MM.1S (cell line): ENCODE data around the gene EFNA2.

ENCODE experiments used
- DNase-seq: peaks from one replicate; pipeline ENCODE4 v3.0.0-alpha.2; 2015
- H2AFZ ChIP-seq: fragments of 300-600 bp; sonication (generic); 2 replicates; pipeline ENCODE4 v1.6.0; 2016; ENCODE audit warnings: antibody characterized with exemption, low read length
- H3F3A ChIP-seq: fragments of 300-600 bp; sonication (generic); 2 replicates; pipeline ENCODE4 v1.6.1; 2016; ENCODE audit warnings: mild to moderate bottlenecking, antibody characterized with exemption, low read length, moderate library complexity, mixed read lengths; ENCODE audit not compliant: insufficient read depth
- H3K27ac ChIP-seq: fragments of 300-600 bp; sonication (generic); 2 replicates; pipeline ENCODE4 v1.5.1; 2016; ENCODE audit warnings: mild to moderate bottlenecking, low read length
- H3K27me3 ChIP-seq: fragments of 300-600 bp; sonication (generic); replicated peaks from 2 replicates; pipeline ENCODE4 v1.6.0; 2016; ENCODE audit warnings: low read length; ENCODE audit not compliant: insufficient read depth
- H3K36me3 ChIP-seq: fragments of 300-600 bp; sonication (generic); replicated peaks from 2 replicates; pipeline ENCODE4 v1.6.1; 2016; ENCODE audit warnings: mild to moderate bottlenecking, low read length, mixed read lengths; ENCODE audit not compliant: insufficient read depth
- H3K4me1 ChIP-seq: fragments of 300-600 bp; sonication (generic); 2 replicates; pipeline ENCODE4 v1.6.1; 2016; ENCODE audit warnings: low read length, mixed read lengths
- H3K4me2 ChIP-seq: fragments of 300-600 bp; sonication (generic); 2 replicates; pipeline ENCODE4 v1.6.0; 2016; ENCODE audit warnings: low read depth, low read length
- H3K4me3 ChIP-seq: fragments of 300-600 bp; sonication (generic); 2 replicates; pipeline ENCODE4 v1.5.1; 2016; ENCODE audit warnings: low read length, mixed read lengths
- H3K79me2 ChIP-seq: fragments of 300-600 bp; sonication (generic); 2 replicates; pipeline ENCODE4 v1.6.1; 2016; ENCODE audit warnings: mixed run types, low read length, mixed read lengths
- H3K9ac ChIP-seq: fragments of 300-600 bp; sonication (generic); 2 replicates; pipeline ENCODE4 v1.6.1; 2016; ENCODE audit warnings: low read length, mixed read lengths
- H3K9me2 ChIP-seq: fragments of 300-600 bp; sonication (generic); replicated peaks from 2 replicates; pipeline ENCODE4 v1.6.1; 2016; ENCODE audit warnings: mild to moderate bottlenecking, low read length, mixed read lengths; ENCODE audit not compliant: insufficient read depth
- H3K9me3 ChIP-seq: fragments of 300-600 bp; sonication (generic); replicated peaks from 2 replicates; pipeline ENCODE4 v1.6.1; 2016; ENCODE audit warnings: mild to moderate bottlenecking, low read length, mixed read lengths; ENCODE audit not compliant: insufficient read depth
- H4K20me1 ChIP-seq: fragments of 300-600 bp; sonication (generic); 2 replicates; pipeline ENCODE4 v1.6.1; 2016; ENCODE audit warnings: mild to moderate bottlenecking, low read length, moderate library complexity, mixed read lengths; ENCODE audit not compliant: insufficient read depth
- EZH2 ChIP-seq: fragments of 300-600 bp; sonication (generic); optimal IDR thresholded peaks from 2 replicates; pipeline ENCODE3; 2017; ENCODE audit warnings: low read depth, mild to moderate bottlenecking, antibody characterized with exemption, low read length, mixed read lengths
- EZH2phosphoT487 ChIP-seq: fragments of 300-600 bp; sonication (generic); IDR thresholded peaks from 2 replicates; pipeline ENCODE4 v1.6.1; 2018; ENCODE audit warnings: antibody characterized with exemption, low read length
- TF ChIP-seq, protein P1 (sequence below): fragments of 300-600 bp; sonication (generic); IDR thresholded peaks from 2 replicates; pipeline ENCODE4 v1.5.1; 2016; ENCODE audit warnings: antibody characterized with exemption, low read length, mixed read lengths

EFNA2 gene

GRCh38 chr19:1255186-1256161 is 30.2 kb upstream of the EFNA2 start:
- peaks cover 14% of the 10 kb centered on the region for H3K4me1 ChIP-seq
- H3K9me2 ChIP-seq = no peaks in the 10 kb centered on the region
- H3K36me3 ChIP-seq = peaks cover 12% of the 10 kb centered on the region; the same call in 1 of the 2 replicates
- no peaks in the 10 kb centered on the region for H4K20me1 ChIP-seq
- peaks cover 43% of the 10 kb centered on the region for H3K79me2 ChIP-seq
- no peak for DNase-seq
- H3K27ac ChIP-seq = no peak overlapping the region
- H3K9me3 ChIP-seq = no peaks in the 10 kb centered on the region
- H2AFZ ChIP-seq = no peak overlapping the region
- no peak overlapping the region for H3K9ac ChIP-seq
- H3K4me2 ChIP-seq = no peak overlapping the region
- peaks cover 16% of the 10 kb centered on the region for H3F3A ChIP-seq
- TF ChIP-seq EZH2 (no peak), EZH2phosphoT487 (no peak)
- TF ChIP-seq, protein P1, sequence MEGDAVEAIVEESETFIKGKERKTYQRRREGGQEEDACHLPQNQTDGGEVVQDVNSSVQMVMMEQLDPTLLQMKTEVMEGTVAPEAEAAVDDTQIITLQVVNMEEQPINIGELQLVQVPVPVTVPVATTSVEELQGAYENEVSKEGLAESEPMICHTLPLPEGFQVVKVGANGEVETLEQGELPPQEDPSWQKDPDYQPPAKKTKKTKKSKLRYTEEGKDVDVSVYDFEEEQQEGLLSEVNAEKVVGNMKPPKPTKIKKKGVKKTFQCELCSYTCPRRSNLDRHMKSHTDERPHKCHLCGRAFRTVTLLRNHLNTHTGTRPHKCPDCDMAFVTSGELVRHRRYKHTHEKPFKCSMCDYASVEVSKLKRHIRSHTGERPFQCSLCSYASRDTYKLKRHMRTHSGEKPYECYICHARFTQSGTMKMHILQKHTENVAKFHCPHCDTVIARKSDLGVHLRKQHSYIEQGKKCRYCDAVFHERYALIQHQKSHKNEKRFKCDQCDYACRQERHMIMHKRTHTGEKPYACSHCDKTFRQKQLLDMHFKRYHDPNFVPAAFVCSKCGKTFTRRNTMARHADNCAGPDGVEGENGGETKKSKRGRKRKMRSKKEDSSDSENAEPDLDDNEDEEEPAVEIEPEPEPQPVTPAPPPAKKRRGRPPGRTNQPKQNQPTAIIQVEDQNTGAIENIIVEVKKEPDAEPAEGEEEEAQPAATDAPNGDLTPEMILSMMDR = no peak
- no peak overlapping the region for H3K4me3 ChIP-seq
- no peaks in the 10 kb centered on the region for H3K27me3 ChIP-seq

DNA sequence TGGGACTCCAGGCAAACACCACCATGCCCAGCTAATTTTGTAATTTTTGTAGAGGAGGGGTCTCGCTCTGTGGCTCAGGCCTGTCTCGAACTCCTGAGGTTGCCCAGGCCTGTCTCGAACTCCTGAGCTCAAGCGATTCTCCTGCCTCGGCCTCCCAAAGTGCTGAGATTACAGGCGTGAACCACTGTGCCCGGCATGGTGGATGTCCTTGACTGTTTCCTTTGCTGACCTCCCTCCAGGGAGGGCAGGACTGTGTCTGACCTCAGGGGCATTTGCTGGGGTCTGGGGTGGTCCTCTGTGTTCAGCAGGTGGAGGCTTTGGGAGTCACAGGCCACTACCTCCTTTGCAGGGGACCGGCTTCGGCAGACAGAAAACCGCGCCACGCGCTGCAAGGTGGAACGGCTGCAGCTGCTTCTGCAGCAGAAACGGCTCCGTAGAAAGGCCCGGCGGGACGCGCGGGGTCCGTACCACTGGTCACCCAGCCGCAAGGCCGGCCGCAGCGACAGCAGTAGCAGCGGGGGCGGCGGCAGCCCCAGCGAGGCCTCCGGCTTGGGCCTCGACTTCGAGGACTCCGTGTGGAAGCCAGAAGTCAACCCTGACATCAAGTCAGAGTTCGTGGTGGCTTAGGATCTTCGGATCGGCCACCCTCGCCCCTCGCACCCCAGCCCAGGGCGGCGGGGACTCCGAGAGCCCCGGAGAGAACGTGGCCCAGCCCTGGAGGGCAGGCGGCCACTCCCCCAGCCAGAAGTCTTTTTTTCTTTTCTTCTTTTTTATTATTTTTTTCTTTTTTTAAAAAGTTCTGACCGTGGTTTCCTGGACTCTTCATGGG is 28.8 kb upstream of the EFNA2 start:
- H4K20me1 ChIP-seq = no peaks in the 10 kb centered on the region
- H2AFZ ChIP-seq = no peak overlapping the region
- H3K9me3 ChIP-seq = no peaks in the 10 kb centered on the region
- peaks cover 36% of the 10 kb centered on the region for H3K79me2 ChIP-seq
- DNase-seq = no peak
- peaks cover 12% of the 10 kb centered on the region; the same call in 1 of the 2 replicates for H3K36me3 ChIP-seq
- no peaks in the 10 kb centered on the region for H3K9me2 ChIP-seq
- peaks cover 20% of the 10 kb centered on the region for H3K4me1 ChIP-seq
- no peak overlapping the region for H3K4me2 ChIP-seq
- no peak overlapping the region for H3K9ac ChIP-seq
- TF ChIP-seq EZH2phosphoT487 = no peak
- TF ChIP-seq, protein P1 = no peak
- TF ChIP-seq EZH2 = no peak
- no peak overlapping the region for H3K27ac ChIP-seq
- no peaks in the 10 kb centered on the region for H3K27me3 ChIP-seq
- no peak overlapping the region for H3K4me3 ChIP-seq
- peaks cover 23% of the 10 kb centered on the region for H3F3A ChIP-seq

DNA sequence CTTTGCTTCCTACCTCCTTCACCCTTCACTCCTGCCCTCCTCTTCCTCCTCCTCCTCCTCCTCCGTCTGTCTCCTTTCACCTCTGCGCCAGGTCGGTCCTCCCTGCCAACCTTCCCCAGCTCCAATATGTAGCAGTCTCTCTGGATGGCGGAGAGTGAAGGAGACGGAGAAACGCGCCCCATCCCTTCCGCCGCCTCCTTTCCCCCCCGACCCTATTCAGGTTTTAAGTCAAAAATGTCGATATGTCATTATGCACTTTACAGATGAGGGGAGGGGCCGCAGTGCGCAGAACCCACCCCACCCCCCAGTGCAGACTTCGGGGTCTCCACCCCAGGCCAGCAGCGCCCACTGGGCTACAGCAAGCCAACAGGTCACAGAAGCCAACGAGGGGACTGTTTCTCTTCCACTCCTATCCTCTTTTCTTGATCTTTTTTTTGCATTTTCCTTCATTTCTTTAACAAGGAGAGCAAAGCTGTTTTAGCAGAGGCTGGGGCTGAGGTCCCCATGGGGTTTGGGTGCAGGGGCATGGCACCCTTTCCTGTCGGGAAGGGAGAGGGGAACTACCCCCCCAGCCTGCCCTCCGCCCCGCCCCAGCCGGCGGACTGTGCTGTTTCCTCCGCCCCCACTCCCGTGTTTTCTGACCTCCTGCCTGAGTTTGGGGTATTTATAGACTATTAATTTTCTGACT is 28.1 kb upstream of the EFNA2 start:
- no peak overlapping the region for H3K27ac ChIP-seq
- H3K4me2 ChIP-seq = no peak overlapping the region
- TF ChIP-seq, protein P1 = no peak
- TF ChIP-seq EZH2phosphoT487 = no peak
- no peak for TF ChIP-seq EZH2
- H3K9me2 ChIP-seq = no peaks in the 10 kb centered on the region
- no peak overlapping the region for H3K4me3 ChIP-seq
- H3K27me3 ChIP-seq = no peaks in the 10 kb centered on the region
- peaks cover 12% of the 10 kb centered on the region; the same call in 1 of the 2 replicates for H3K36me3 ChIP-seq
- no peak overlapping the region for H3K9ac ChIP-seq
- peaks cover 23% of the 10 kb centered on the region for H3F3A ChIP-seq
- H3K9me3 ChIP-seq = no peaks in the 10 kb centered on the region
- peaks cover 23% of the 10 kb centered on the region for H3K4me1 ChIP-seq
- H3K79me2 ChIP-seq = peaks cover 31% of the 10 kb centered on the region
- DNase-seq = no peak
- no peaks in the 10 kb centered on the region for H4K20me1 ChIP-seq
- H2AFZ ChIP-seq = no peak overlapping the region
